HG02938 (cell line): ENCODE data around the gene EIF2D.

Source experiments
- ATAC-seq: cut with Tn5 transposase; IDR thresholded peaks from one replicate; pipeline ENCODE4 v1.9.1; 2021; ENCODE audit warnings: mild to moderate bottlenecking, moderate library complexity; ENCODE audit not compliant: unreplicated experiment

Gene EIF2D

GRCh38 chr1:206554211-206554610 is 58.1 kb downstream of the EIF2D start:
- ATAC-seq = no peak

GRCh38 chr1:206551986-206552326 is 60.3 kb downstream of the EIF2D start:
- no peak for ATAC-seq

DNA sequence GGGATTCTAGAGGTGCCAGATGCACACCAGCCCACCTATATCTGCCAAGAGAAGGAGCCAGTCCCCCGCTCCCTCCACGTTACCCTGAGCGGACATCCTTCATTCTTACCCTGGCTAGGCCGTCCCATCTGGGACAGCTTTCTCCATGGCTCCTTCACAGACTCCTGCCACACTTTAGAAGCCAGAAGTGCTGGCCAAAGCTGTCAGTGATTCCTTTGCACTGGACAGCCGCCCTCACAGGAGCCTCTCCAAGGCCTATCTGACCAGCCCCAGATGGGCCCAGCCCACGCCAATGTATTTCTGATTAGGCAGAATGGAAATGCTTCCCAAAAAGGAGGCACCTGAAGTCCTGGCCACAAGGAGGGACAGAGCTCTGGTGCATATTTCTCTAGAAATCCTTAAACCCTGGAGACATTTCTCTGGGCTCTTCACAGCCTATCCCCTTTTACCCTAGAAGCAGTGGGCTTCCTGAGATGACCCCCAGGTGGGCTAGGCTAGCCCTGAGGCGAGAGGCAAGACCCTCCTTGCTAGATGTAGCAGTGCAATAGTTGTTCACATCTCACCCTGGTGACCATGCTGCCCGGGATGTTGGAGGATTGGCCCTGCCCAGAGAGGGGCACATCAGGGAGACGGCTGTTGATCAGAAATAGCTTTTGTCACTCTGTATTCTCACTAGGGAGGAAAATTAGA is 60.8 kb downstream of the EIF2D start:
- ATAC-seq = no peak

- ATAC-seq = no peak
Measured at GRCh38 chr1:206550446-206550845, 61.8 kb downstream of the EIF2D start.

GRCh38 chr1:206547104-206547503 is 65.2 kb downstream of the EIF2D start:
- no peak for ATAC-seq

DNA sequence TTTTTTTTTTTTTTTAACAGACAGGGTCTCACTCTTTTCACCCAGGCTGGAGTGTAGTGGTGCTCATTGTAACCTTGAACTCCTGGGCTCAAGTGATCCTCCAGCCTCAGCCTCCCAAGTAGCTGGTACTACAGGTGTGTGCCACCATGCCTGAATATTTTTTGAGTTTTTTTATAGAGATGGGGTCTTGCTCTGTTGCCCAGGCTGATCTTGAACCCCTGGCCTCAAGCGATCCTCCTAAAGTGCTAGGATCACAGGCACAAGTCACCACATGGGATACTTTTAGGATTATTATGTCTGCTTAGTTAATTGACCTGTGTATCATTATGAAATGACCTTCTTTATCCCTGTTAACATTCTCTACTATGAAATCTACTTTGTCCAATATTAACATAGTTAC is 66.9 kb downstream of the EIF2D start:
- ATAC-seq = no peak

- no peak for ATAC-seq
Measured at GRCh38 chr1:206544562-206545257, 67.6 kb downstream of the EIF2D start.
